Measurements from ENCODE around the gene OPA3.
A peak's percentile ranks its signal among the peaks of the same experiment; 100 is the strongest.

The OPA3 gene

GRCh38 chr19:45567609-45568008 is 17.0 kb downstream of the OPA3 start:
- no peak for DNase-seq (ENCODE audit: low read depth)

- DNase-seq (ENCODE audit: low read depth): no peak
These were observed 20.3 kb downstream of the OPA3 start for GRCh38 chr19:45564131-45564780.

- DNase-seq (ENCODE audit: low read depth): no peak
These were observed 23.9 kb downstream of the OPA3 start for GRCh38 chr19:45560686-45561085.

- DNase-seq (ENCODE audit: low read depth): no peak
These were observed 24.6 kb downstream of the OPA3 start for GRCh38 chr19:45560038-45560437.

- DNase-seq (ENCODE audit: low read depth): peak; percentile 36
These were observed 26.2 kb downstream of the OPA3 start for GRCh38 chr19:45558399-45558878.

- no peak for DNase-seq (ENCODE audit: low read depth)
These were observed 27.8 kb downstream of the OPA3 start for GRCh38 chr19:45556835-45557234.

GRCh38 chr19:45554481-45554880 is 30.1 kb downstream of the OPA3 start:
- no peak for DNase-seq (ENCODE audit: low read depth)

GRCh38 chr19:45553464-45553863 is 31.1 kb downstream of the OPA3 start:
- no peak for DNase-seq (ENCODE audit: low read depth)

- DNase-seq (ENCODE audit: low read depth): no peak
These were observed 36.5 kb downstream of the OPA3 start for GRCh38 chr19:45547965-45548609.

- DNase-seq (ENCODE audit: low read depth): no peak
These were observed 37.3 kb downstream of the OPA3 start for GRCh38 chr19:45547211-45547770.

- no peak for DNase-seq (ENCODE audit: low read depth)
These were observed 42.4 kb downstream of the OPA3 start for GRCh38 chr19:45542234-45542668.

- DNase-seq (ENCODE audit: low read depth): no peak
These were observed 45.1 kb downstream of the OPA3 start for GRCh38 chr19:45539459-45539858.

GRCh38 chr19:45531349-45531748 is 53.3 kb downstream of the OPA3 start:
- no peak for DNase-seq (ENCODE audit: low read depth)

- no peak for DNase-seq (ENCODE audit: low read depth)
These were observed 55.2 kb downstream of the OPA3 start for GRCh38 chr19:45529420-45529785.

- DNase-seq (ENCODE audit: low read depth): no peak
These were observed 55.7 kb downstream of the OPA3 start for GRCh38 chr19:45528744-45529419.

- DNase-seq (ENCODE audit: low read depth): no peak
These were observed 56.4 kb downstream of the OPA3 start for GRCh38 chr19:45528149-45528743.

GRCh38 chr19:45527731-45528130 is 56.9 kb downstream of the OPA3 start:
- DNase-seq (ENCODE audit: low read depth): no peak

GRCh38 chr19:45526971-45527370 is 57.6 kb downstream of the OPA3 start:
- no peak for DNase-seq (ENCODE audit: low read depth)

GRCh38 chr19:45526143-45526542 is 58.5 kb downstream of the OPA3 start:
- DNase-seq (ENCODE audit: low read depth): no peak

- no peak for DNase-seq (ENCODE audit: low read depth)
These were observed 60.0 kb downstream of the OPA3 start for GRCh38 chr19:45524575-45525129.

- DNase-seq (ENCODE audit: low read depth): peak; percentile 50
These were observed 60.9 kb downstream of the OPA3 start for GRCh38 chr19:45523642-45524256.
